Peyer's patch (tissue), 4 donors: ENCODE data around the gene LYPD1. TPM values are rescaled to one million over a fixed set of nuclear protein-coding genes. Genes with fewer than 3 reads are reported as not detected.

Experiments
- DNase-seq, 3 donors: peaks; one replicate each; pipeline ENCODE4 v3.0.0-alpha.2; 2017 to 2019
- H3K27ac ChIP-seq, 4 donors: fragments of 200-600 bp; sonication (generic); one replicate each; pipeline ENCODE4 v1.5.1; 2016 to 2019
- H3K27me3 ChIP-seq, 2 donors: fragments of 200-600 bp; sonication (generic); one replicate each; pipeline ENCODE4 v1.5.1; 2019
- H3K36me3 ChIP-seq, 3 donors: fragments of 200-600 bp; sonication (generic); one replicate each; pipeline ENCODE4 v1.5.1; 2016 to 2019
- H3K4me1 ChIP-seq, 4 donors: fragments of 200-600 bp; sonication (generic); one replicate each; pipeline ENCODE4 v1.5.1; 2016 to 2019
- H3K4me3 ChIP-seq, 4 donors: fragments of 200-600 bp; sonication (generic); 1 replicate in 3 of 4; 2 replicates in 1 of 4; pipeline ENCODE4 v1.5.1; 2016 to 2019; ENCODE audit warnings: mild to moderate bottlenecking in 1 of 4
- H3K9me3 ChIP-seq, 4 donors: fragments of 200-600 bp; sonication (generic); one replicate each; pipeline ENCODE4 v1.5.1; 2016 to 2019; ENCODE audit warnings: mild to moderate bottlenecking in 1 of 4
- CTCF ChIP-seq, 6 experiments: fragments of 450-650 bp in 4 of 6; fragments of 200-600 bp in 2 of 6; sonication (generic) in 1 of 6; IDR thresholded peaks; one replicate each; pipeline ENCODE4 v1.5.1; 2017 to 2019; ENCODE audit warnings: antibody characterized with exemption in 6 of 6, mild to moderate bottlenecking in 3 of 6, moderate library complexity in 1 of 6
- POLR2A ChIP-seq, 2 donors: fragments of 450-650 bp; IDR thresholded peaks; one replicate each; pipeline ENCODE4 v1.5.1; 2017; ENCODE audit warnings: antibody characterized with exemption in 2 of 2, mild to moderate bottlenecking in 2 of 2, moderate library complexity in 2 of 2
- total RNA-seq, 4 donors: library from RNA; depleted of rRNA; stranded (reverse); fragments of >200 nt; gene quantifications; one replicate each; pipeline ENCODE4 v1.1.0, GENCODE V29; 2016

Gene LYPD1
- total RNA-seq, 4 donors from 2014 or later: 0.88 TPM; not detected in 3

GRCh38 chr2:132645176-132645575 is 24.8 kb downstream of the LYPD1 start:
- Histone ChIP-seq H3K9me3 (no peaks in the 10 kb centered on the region), H3K4me3 (no peak overlapping the region), H3K36me3 (no peaks in the 10 kb centered on the region), H3K27ac (no peak overlapping the region), H3K4me1 (no peaks in the 10 kb centered on the region), H3K27me3 (no peaks in the 10 kb centered on the region)
- DNase-seq: no peak
- TF ChIP-seq CTCF (IDR thresholded peaks at IDR 0.05) (no peak), POLR2A (IDR thresholded peaks at IDR 0.05) (no peak)

- Histone ChIP-seq H3K36me3 (no peaks in the 10 kb centered on the region), H3K4me3 (no peak overlapping the region), H3K9me3 (no peaks in the 10 kb centered on the region), H3K27ac (no peak overlapping the region), H3K4me1 (no peaks in the 10 kb centered on the region), H3K27me3 (no peaks in the 10 kb centered on the region)
- no peak for TF ChIP-seq POLR2A (IDR thresholded peaks at IDR 0.05)
- no peak for TF ChIP-seq CTCF (IDR thresholded peaks at IDR 0.05)
- no peak for DNase-seq
Measured at GRCh38 chr2:132642415-132642814, 27.6 kb downstream of the LYPD1 start.

GRCh38 chr2:132641819-132642218 is 28.2 kb downstream of the LYPD1 start:
- Histone ChIP-seq H3K27ac (no peak overlapping the region), H3K27me3 (no peaks in the 10 kb centered on the region), H3K9me3 (no peaks in the 10 kb centered on the region), H3K36me3 (no peaks in the 10 kb centered on the region), H3K4me1 (no peaks in the 10 kb centered on the region), H3K4me3 (no peak overlapping the region)
- no peak for TF ChIP-seq CTCF (IDR thresholded peaks at IDR 0.05)
- TF ChIP-seq POLR2A (IDR thresholded peaks at IDR 0.05): no peak
- DNase-seq: no peak

- Histone ChIP-seq H3K27me3 (no peaks in the 10 kb centered on the region), H3K4me3 (no peak overlapping the region), H3K27ac (no peak overlapping the region), H3K4me1 (no peaks in the 10 kb centered on the region), H3K36me3 (no peaks in the 10 kb centered on the region), H3K9me3 (no peaks in the 10 kb centered on the region)
- DNase-seq: no peak
- TF ChIP-seq POLR2A (IDR thresholded peaks at IDR 0.05): no peak
- TF ChIP-seq CTCF (IDR thresholded peaks at IDR 0.05): no peak
Measured at GRCh38 chr2:132640116-132640515, 29.9 kb downstream of the LYPD1 start.

GRCh38 chr2:132638313-132639040 is 31.5 kb downstream of the LYPD1 start:
- DNase-seq: no peak
- Histone ChIP-seq H3K4me3 (no peak overlapping the region), H3K27ac (no peak overlapping the region), H3K9me3 (no peaks in the 10 kb centered on the region), H3K4me1 (no peaks in the 10 kb centered on the region), H3K27me3 (no peaks in the 10 kb centered on the region), H3K36me3 (no peaks in the 10 kb centered on the region)
- TF ChIP-seq CTCF (IDR thresholded peaks at IDR 0.05) (no peak), POLR2A (IDR thresholded peaks at IDR 0.05) (no peak)
